Loucy (cell line): ENCODE results near the gene KCTD18.

Experiments
- CTCF ChIP-seq: fragments of 200-600 bp; sonication (generic); conservative IDR thresholded peaks from 2 replicates; pipeline ENCODE4 v1.5.1; 2014; ENCODE audit warnings: mild to moderate bottlenecking, antibody characterized with exemption, low read length
- EZH2phosphoT487 ChIP-seq: fragments of 200-600 bp; IDR thresholded peaks from 2 replicates; pipeline ENCODE4 v1.6.1; 2018; ENCODE audit warnings: antibody characterized with exemption, mild to moderate bottlenecking, moderate library complexity, borderline replicate concordance

- no peak for TF ChIP-seq CTCF
- no peak for TF ChIP-seq EZH2phosphoT487
These were observed 17.2 kb downstream of the KCTD18 start for GRCh38 chr2:200492656-200493055.
